Neutrophil (primary cell): ENCODE data around the gene RDH16.

Source experiments
- H3K27ac ChIP-seq: fragments of 200-600 bp; sonication (generic); 2 replicates; pipeline ENCODE4 v1.5.1; 2016; ENCODE audit warnings: mild to moderate bottlenecking, moderate library complexity
- H3K27me3 ChIP-seq: fragments of 200-600 bp; sonication (generic); 2 replicates; pipeline ENCODE4 v1.6.0; 2016; ENCODE audit warnings: mild to moderate bottlenecking
- H3K36me3 ChIP-seq: fragments of 200-600 bp; sonication (generic); 2 replicates; pipeline ENCODE4 v1.5.1; 2017
- H3K4me1 ChIP-seq, 2 experiments: fragments of 200-600 bp in 1 of 2; sonication (generic) in 1 of 2; 1 replicate in 1 of 2; 2 replicates in 1 of 2; pipeline versions ENCODE4 v1.5.1 to v1.6.1; 2013 to 2016; ENCODE audit warnings: low read depth in 1 of 2, low read length in 1 of 2, mild to moderate bottlenecking in 1 of 2, moderate library complexity in 1 of 2; ENCODE audit not compliant: control insufficient read depth in 1 of 2, insufficient read depth in 1 of 2
- H3K4me3 ChIP-seq, 2 experiments: fragments of 200-600 bp in 1 of 2; sonication (generic) in 1 of 2; 1 replicate in 1 of 2; 2 replicates in 1 of 2; pipeline ENCODE4 v1.5.1; 2013 to 2016; ENCODE audit warnings: low read depth in 1 of 2, low read length in 1 of 2, mild to moderate bottlenecking in 1 of 2, moderate library complexity in 1 of 2
- H3K9me3 ChIP-seq: fragments of 200-600 bp; sonication (generic); 2 replicates; pipeline ENCODE4 v1.5.1; 2016
- CTCF ChIP-seq: fragments of 200-600 bp; sonication (generic); IDR thresholded peaks from 2 replicates; pipeline ENCODE4 v1.5.1; 2016; ENCODE audit warnings: antibody characterized with exemption

Gene RDH16

GRCh38 chr12:56991319-56992246 is 34.2 kb upstream of the RDH16 start:
- peaks cover 18% of the 10 kb centered on the region for H3K27me3 ChIP-seq
- no peak for TF ChIP-seq CTCF
- no peak overlapping the region for H3K27ac ChIP-seq
- H3K4me3 ChIP-seq: no peak overlapping the region
- no peaks in the 10 kb centered on the region for H3K9me3 ChIP-seq
- H3K4me1 ChIP-seq: peaks cover 8 to 16% of the 10 kb centered on the region in 2 experiments
- no peaks in the 10 kb centered on the region for H3K36me3 ChIP-seq

GRCh38 chr12:56990648-56991318 is 33.4 kb upstream of the RDH16 start:
- no peak for TF ChIP-seq CTCF
- H3K36me3 ChIP-seq: no peaks in the 10 kb centered on the region
- H3K4me3 ChIP-seq: no peak overlapping the region
- H3K27ac ChIP-seq: no peak overlapping the region
- H3K27me3 ChIP-seq: peaks cover 18% of the 10 kb centered on the region
- no peaks in the 10 kb centered on the region for H3K9me3 ChIP-seq
- peaks cover 8 to 16% of the 10 kb centered on the region in 2 experiments for H3K4me1 ChIP-seq

GRCh38 chr12:56989861-56990610 is 32.6 kb upstream of the RDH16 start:
- TF ChIP-seq CTCF: no peak
- Histone ChIP-seq H3K36me3 (no peaks in the 10 kb centered on the region), H3K9me3 (no peaks in the 10 kb centered on the region), H3K4me3 (no peak overlapping the region), H3K27me3 (peaks cover 18% of the 10 kb centered on the region), H3K4me1 (peaks cover 8 to 16% of the 10 kb centered on the region in 2 experiments), H3K27ac (no peak overlapping the region)

- TF ChIP-seq CTCF: no peak
- peaks cover 8 to 16% of the 10 kb centered on the region in 2 experiments for H3K4me1 ChIP-seq
- H3K9me3 ChIP-seq: no peaks in the 10 kb centered on the region
- peaks cover 18% of the 10 kb centered on the region for H3K27me3 ChIP-seq
- no peaks in the 10 kb centered on the region for H3K36me3 ChIP-seq
- no peak overlapping the region for H3K4me3 ChIP-seq
- no peak overlapping the region for H3K27ac ChIP-seq
Observed at GRCh38 chr12:56988207-56988739, 30.9 kb upstream of the RDH16 start.

GRCh38 chr12:56987551-56988053 is 30.2 kb upstream of the RDH16 start:
- Histone ChIP-seq H3K4me1 (peaks cover 8 to 16% of the 10 kb centered on the region in 2 experiments), H3K4me3 (no peak overlapping the region), H3K27me3 (peaks cover 18% of the 10 kb centered on the region), H3K36me3 (no peaks in the 10 kb centered on the region), H3K9me3 (no peaks in the 10 kb centered on the region), H3K27ac (no peak overlapping the region)
- peak; percentile 87 for TF ChIP-seq CTCF
